ENCODE data around the gene ZNF385B.
"Not testable (repeated sequence)": the region's sequence is repeated elsewhere in the genome, so short reads cannot be mapped to it uniquely, and the experiment has no call there.

ZNF385B gene

DNA sequence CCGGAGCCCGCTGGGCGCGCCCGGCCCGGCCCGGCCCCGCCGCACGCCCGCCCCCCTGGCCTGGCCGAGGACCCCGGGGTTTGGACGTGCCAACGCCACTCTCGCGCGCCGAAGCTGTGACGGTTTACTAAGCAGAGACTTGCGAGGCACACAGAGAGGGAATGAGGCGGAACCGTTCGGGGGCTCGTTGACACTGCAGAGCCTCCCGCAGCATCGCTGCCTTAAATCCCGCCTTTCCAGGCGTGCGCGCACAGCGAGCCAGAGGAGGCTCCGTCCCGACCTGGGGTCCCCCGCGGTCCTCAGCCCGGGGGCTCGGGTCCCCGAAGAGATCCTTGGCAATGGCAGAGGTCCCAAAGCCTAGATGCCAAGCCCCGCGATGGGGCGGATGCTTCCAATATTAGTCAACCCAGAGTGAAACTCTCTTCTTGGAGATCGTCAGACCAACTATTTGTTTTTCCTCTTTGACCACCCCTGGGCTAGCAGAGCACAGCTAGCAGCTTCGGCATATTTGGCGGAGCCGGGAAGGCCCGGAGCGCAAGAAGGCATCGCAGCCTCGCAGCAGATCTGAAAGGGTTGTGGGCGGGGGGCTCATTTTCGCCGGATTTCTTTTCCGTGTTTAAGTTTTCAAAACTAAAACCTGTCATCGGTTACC, at the start of gene ZNF385B:
TSS of gene ZNF385B (minus strand) at position 197 of the 652 bp plus-strand sequence.
- no peak for DNase-seq

DNA sequence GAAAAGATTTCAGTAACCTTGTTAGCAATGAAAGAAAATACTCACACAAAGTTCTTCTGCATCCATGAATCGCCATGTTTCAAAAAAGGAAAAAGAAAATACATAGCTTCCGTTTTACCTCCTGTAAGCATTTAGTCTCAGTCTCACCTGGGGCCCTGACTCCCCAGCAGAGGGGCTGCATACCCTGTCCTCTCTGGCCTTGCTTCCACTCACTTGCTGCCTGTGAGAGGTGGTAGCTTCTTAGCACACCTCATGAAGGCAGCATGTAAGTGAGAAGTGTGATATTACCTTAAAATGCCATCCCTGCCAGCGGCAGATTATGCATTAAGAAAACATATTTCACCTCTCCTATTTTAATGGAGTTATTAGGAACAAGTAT, 49.3 kb upstream of the ZNF385B start:
- DNase-seq, result no peak

DNA sequence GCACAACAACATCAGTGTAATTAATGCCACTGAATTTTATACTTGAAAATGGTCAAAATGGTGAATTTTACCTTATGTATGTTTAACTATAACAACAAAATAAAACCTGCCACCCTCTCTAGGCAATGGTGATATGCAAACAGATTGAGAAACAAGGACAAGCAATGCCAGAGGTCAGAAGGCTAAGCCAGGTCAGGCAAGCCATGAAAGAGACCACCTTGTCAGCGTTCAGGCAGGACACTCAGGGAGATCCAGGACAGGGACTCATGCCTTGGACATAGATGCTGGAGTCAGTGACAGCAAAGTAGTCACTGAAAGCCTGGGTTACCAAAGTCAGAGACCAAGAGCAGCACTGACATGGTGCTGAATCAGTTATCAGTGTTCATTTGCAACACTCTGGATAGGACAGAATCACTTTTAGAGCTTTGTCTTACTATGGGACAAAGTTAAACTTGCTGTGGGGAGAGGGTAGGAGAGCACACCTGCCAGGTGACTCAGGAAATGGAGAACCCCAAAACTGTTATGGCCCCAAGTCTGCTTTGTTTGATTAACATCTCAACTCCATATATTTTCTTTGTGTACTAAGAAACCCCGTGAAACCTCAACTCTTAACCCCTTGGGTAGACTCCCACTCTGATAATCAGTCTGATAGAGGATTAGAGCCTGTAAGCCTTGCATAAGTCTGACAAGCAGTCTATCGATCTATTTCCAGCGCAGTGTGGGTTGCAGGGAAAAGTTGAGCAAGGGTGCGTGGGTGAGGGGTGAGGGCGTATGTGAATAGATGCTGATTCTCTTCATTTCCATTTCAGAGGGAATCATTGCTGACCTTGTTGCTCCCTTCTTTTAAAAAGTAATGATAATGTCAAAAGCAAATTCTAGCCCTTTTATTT, 48.7 kb upstream of the ZNF385B start:
- DNase-seq, result no peak

GRCh38 chr2:179900655-179901054, 39.2 kb upstream of the ZNF385B start:
- DNase-seq, result no peak

GRCh38 chr2:179899666-179900065, 38.3 kb upstream of the ZNF385B start:
- DNase-seq, result no peak

DNA sequence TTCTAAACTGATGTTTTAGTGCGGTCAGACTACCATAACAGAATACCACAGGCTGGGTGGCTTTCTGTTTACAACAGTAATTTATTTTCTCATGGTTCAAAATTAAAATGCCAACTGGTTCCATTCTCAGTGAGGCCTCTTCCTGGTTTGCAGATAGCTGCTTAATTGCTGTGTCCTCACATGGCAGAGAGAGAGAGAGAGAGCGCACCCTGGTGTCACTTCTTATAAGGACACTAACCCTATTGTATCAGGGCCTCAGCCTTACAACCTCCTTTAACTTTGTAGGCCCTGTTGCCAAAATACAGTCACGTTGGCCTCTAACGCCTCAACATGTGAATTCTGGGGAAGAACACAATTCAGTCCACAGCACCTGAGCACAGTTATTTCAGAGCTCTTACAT, 37.5 kb upstream of the ZNF385B start:
- no peak for DNase-seq

GRCh38 chr2:179893616-179894015, 32.2 kb upstream of the ZNF385B start:
- DNase-seq, result no peak

DNA sequence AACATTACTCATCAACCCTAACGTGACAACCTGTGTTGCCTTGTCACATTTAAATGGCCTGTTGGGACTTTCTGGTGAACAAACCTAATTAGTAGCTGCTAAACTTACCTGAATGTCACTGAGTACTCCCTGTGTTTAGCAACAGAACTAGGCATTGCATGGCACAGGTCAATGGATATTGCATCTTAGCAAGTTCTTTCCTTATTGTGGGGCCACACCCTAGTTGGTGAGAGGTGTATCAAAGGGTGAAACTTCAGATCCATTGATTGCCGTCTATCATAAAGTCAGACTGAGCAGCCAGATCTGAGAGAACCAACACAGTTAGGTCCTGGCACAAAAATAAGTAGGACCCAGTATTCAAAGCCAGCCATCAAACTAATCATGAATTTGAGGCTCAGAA, 29.8 kb upstream of the ZNF385B start:
- no peak for DNase-seq

DNA sequence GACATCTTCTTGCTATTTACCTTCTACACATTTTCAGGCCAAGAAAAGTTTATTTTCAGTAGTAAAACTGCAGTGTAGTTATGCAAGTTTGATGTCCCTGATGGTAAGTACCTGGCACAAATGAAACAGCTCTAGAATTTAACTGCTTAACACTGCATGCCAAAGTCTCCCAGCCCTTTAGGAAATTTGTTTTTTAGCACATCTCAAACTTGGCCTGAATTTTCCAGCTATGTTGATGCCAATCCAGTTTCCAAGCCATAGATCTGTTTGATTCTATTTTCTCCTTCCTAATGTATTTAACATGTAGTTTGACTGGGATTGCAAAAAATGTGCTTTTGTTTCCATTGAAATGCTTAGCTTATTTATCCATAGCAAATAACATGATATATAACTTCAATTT, 29.3 kb upstream of the ZNF385B start:
- DNase-seq, result no peak

DNA sequence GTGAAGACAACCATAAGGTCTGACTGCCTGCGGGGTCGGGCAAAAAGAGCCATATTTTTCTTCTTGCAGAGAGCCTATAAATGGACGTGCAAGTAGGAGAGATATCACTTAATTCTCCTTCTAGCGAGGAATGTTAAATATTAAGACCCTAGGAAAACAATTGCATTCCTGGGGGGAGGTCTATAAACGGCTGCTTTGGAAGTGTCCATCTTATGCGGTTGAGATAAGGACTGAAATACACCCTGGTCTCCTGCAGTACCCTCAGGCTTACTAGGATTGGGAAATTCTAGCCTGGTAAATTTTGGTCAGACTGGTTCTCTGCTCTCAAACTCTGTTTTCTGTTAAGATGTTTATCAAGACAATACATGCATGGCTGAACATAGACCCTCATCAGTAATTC, 27.2 kb upstream of the ZNF385B start:
- not testable (repeated sequence) for DNase-seq

DNA sequence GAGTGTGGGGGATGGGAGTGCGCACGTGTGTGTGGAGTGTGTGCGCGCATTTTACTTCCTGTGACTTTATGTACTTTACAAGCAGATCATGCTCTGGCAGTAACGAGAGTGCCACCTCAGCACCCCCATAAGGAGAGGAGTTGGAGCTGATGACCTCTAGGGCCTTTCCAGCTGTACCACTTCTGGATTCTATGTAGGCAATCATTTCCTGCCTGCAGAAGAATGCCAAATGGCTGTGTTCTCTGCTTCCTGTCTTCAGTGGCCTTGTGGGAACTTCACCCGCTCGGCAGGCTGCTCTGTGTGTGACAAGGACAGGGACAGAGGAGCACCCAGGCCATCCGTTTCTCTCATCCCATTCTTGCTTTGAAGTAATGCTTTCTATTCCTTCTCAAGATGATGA, 22.8 kb upstream of the ZNF385B start:
- DNase-seq, result no peak

DNA sequence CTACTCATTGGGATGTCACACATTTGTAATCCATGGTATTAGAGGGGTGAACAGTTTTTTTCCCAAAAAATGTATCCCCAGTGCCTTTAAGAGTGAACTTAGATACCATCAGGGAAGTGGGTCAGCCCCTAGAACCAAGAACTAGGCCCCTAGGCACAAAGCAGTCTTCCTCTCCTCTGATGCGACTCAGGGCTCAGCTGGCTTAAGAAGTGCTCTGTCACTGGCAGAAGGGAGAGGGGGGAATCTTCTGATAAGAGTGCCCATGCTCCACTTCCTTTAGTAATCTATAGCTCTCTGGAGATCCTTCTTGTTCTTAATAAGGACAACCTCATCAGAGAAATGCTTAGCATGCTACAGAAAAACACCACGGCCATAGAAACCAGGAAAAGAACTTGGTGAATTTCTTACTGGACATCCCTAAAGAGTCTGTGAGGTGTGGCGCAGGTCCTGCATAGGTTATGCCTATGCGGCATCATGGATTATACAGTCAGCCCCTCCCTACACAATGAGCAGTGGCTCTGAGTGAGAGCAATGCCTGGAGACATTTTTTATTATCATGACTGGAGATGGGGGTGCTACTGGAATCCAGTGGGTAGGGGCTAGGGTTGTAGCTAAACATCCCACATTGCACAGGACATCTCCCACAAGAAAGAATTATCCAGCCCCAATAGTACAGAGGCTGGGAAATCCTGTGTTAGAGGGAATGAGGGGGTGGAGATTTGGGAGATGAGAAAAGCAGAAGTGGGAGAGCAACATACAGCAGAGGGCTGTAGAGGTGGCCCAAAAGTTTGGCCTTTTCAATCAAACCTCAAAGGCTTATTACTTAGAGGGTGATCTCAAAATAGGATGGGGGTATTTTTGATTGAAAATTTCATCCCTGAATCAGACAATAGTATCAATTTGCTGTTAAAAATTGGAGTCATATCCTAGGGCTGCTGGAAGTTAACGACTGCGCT, 21.7 kb upstream of the ZNF385B start:
- no peak for DNase-seq

GRCh38 chr2:179877601-179878364, 16.4 kb upstream of the ZNF385B start:
- DNase-seq, result no peak

DNA sequence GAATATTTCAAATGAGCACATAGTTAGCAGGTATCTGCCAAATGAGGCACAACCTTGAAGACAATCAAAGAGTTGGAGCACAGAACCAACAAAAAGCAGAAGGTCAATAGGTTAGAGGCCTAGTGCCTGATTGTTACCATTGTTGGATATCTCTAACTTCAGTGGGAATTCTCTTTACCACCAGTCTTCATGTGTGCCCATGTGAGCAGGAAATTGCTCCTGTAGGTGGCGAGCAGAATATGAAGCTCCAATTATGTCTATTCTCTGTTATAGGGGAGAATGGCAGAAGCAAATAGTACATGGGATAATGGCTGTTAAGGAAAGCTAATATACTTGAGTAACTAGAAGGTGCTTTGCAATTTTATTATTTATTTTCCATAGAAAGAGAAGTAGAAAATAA, 14.9 kb upstream of the ZNF385B start:
- no peak for DNase-seq

- DNase-seq, result no peak
These were observed 14.5 kb upstream of the ZNF385B start for GRCh38 chr2:179875864-179876263.

DNA sequence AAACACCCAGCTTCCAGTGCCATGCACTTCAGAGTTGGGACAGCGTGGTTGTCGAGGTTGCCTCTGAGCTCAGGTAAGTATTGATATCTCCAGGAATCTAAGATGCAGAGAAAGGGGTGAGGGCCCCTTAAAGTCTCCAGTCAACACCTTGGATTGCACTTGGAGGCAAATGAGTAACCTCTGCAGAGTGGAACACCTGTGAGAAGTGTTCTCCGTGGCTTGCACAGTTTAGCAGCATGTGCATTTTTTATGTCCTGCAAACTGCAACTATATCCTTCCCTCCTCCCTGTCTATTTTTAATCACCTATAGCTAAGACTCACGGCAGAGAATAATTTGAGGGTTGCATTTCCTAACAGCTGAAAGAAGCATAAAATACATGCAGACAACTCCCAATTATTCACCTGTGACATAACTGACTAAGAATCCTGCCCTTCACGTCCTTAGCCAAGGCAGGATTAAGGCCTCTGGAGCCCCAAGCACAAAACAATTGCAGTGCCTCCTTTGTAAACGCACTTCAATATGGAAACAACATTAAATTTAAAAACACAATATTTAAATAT, 1.6 kb upstream of the ZNF385B start:
- no peak for DNase-seq

DNA sequence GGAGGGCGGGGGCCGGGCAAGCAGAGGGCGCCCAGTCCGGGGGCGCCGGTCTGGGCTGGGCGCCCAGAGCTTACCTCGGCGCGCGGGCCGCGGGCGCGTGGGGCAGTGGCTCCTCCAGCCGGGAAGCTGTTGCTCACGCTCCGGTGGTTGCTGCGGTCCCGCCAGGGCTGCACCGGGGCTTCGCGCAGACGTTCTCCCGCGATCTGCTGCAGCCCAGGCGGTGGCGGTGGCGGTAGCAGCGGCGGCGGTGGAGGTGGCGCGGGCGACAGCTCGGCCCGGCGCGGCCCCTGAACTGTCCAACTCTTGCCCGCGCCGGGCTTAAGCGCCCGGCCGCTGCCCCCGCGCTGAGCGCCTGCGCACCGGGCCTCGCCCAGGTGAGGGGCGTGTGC, 391 bp downstream of the ZNF385B start:
- DNase-seq, result no peak

- no peak for DNase-seq
These were observed 971 bp downstream of the ZNF385B start for GRCh38 chr2:179860255-179861026.

DNA sequence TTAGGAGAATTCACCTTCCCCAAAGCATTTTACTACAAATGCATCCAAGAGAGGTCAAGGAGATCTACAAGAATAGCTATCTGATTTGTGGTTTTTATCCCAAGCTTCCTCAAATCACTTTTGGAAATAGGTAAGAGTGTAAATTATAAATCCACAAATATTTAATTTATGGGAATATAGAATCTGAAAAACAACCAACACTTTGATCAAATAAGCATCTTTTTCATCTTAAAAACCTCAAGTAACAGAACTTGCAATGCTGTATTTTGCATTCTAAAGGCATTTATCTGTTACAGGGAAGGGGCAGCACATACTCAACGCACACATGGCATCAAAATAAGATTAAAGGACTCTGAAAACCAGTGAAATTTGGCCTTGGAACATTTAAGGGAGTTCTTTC, 1.9 kb downstream of the ZNF385B start:
- DNase-seq, result no peak

DNA sequence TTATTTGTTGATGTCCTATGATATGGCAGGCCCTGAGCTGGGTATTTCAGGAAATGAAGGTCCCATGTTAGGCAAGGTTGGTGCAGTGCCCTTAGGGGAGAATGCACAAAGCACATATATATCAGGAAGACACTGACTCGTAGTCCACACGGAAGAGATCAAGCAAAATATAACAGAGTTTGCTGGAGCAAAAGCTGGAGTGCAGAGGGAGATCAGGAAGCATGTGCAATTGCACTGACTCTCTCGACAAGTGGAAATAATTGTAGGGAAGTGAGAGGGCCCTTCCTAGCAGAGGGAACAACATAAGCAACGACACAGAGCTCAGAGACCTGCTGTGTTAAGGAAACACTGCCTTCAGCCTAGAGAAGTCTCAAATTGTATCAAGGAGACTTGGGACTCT, 4.2 kb downstream of the ZNF385B start:
- no peak for DNase-seq

DNA sequence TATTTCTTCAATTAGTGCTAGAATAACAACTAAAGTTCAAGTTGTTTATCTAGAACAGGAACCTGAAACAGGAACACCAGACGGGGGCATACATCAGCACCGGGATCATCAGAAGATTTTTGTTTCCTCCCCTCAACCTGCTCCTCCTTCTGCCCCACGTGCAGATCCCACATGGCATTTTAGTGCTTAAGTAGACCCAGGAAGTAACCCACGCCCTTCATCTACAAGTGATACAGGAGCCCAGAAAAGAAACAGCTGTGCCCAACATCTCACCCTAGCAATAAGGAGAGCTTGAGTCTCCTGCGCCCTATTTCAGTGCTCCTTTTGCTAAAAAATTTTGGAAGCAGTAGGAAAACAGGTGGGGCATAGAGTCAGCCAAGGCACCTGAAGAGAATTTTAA, 5.2 kb downstream of the ZNF385B start:
- no peak for DNase-seq

All from activated CD4-positive, CD25-positive, alpha-beta regulatory T cell treated with anti-CD3 and anti-CD28 coated beads, Interleukin-2, amount 50 U/mL, for 72 hours (primary cell).